HCT116 (cell line): ENCODE data around the gene APOBEC3B. TPM values are rescaled to one million over a fixed set of nuclear protein-coding genes. Genes with fewer than 3 reads are reported as not detected.

Source experiments
- ATAC-seq: fragments of 200-7000 bp; cut with Tn5 transposase; 2 replicates; pipeline ENCODE4 v1.9.1; 2020; ENCODE audit warnings: mild to moderate bottlenecking, moderate library complexity
- BruUV-seq: library from RNA; stranded (reverse); fragments of 400-500 nt; replicated peaks from 2 replicates; lab custom pipeline; 2021; lab: Mats Ljungman, UMichigan
- CTCF ChIA-PET: fragments of 300-600 bp; sonication (Branson Sonifier 250); formaldehyde crosslinking; loops from one replicate; lab custom pipeline; 2021; ENCODE audit warnings: antibody characterized with exemption; lab: Charles Lee
- POLR2A ChIA-PET: fragments of 300-600, 350-600 bp; sonication (Branson Sonifier 250); formaldehyde crosslinking; loops from one replicate; lab custom pipeline; 2021; ENCODE audit warnings: antibody characterized with exemption; lab: Charles Lee
- RAD21 ChIA-PET, 2 experiments: fragments of 300-600 bp; sonication (Branson Sonifier 250); formaldehyde crosslinking; loops; one replicate each; lab custom pipeline; 2023; ENCODE audit warnings: low total read pairs in 2 of 2; ENCODE audit not compliant: uncharacterized antibody in 2 of 2, unreplicated experiment in 2 of 2, low non-redundant PET in 1 of 2; lab: Charles Lee
- DNase-seq: peaks from one replicate; pipeline ENCODE4 v3.0.0-alpha.2; 2010; ENCODE audit warnings: low read depth, low spot score
- H2AFZ ChIP-seq: fragments of 200-600 bp; shearing (Covaris generic), sonication (generic); 2 replicates; pipeline ENCODE4 v1.6.1; 2017; ENCODE audit warnings: low read depth, mixed run types, mixed read lengths, antibody characterized with exemption, low read length; ENCODE audit not compliant: poor library complexity, severe bottlenecking
- H3K27ac ChIP-seq: 2 replicates; pipeline ENCODE4 v1.5.1; 2012; ENCODE audit warnings: low read depth, low read length
- H3K27me3 ChIP-seq: fragments of 200-600 bp; sonication (generic); 2 replicates; pipeline ENCODE4 v1.6.1; 2016; ENCODE audit warnings: mixed run types, low read length, mixed read lengths; ENCODE audit not compliant: insufficient read depth
- H3K36me3 ChIP-seq, 2 experiments: fragments of 200-500 bp in 1 of 2; fragments of 200-600 bp in 1 of 2; sonication (Bioruptor generic) in 1 of 2; sonication (generic) in 1 of 2; 2 replicates each; pipeline versions ENCODE4 v1.5.1 to v1.6.1; 2014 to 2016; ENCODE audit warnings: low read length in 2 of 2, inconsistent platforms in 1 of 2, mixed read lengths in 1 of 2, mixed run types in 1 of 2; ENCODE audit not compliant: insufficient read depth in 2 of 2, control insufficient read depth in 1 of 2
- H3K4me1 ChIP-seq, 2 experiments: fragments of 200-600 bp in 1 of 2; sonication (generic) in 1 of 2; 2 replicates each; pipeline versions ENCODE4 v1.5.1 to v1.6.1; 2012 to 2017; ENCODE audit warnings: low read length in 2 of 2, inconsistent platforms in 1 of 2, mild to moderate bottlenecking in 1 of 2, mixed read lengths in 1 of 2, mixed run types in 1 of 2, moderate library complexity in 1 of 2; ENCODE audit not compliant: insufficient read depth in 2 of 2, control insufficient read depth in 1 of 2
- H3K4me2 ChIP-seq: fragments of 200-600 bp; sonication (generic); 2 replicates; pipeline ENCODE4 v1.6.1; 2017; ENCODE audit warnings: mixed run types, low read length, mixed read lengths
- H3K4me3 ChIP-seq, 2 experiments: fragments of 200-600 bp in 1 of 2; sonication (generic) in 1 of 2; replicated peaks in 1 of 2; 2 replicates each; pipeline ENCODE4 v1.5.1; 2011 to 2016; ENCODE audit warnings: low read length in 2 of 2, control low read depth in 1 of 2, low read depth in 1 of 2, mild to moderate bottlenecking in 1 of 2, mixed read lengths in 1 of 2, mixed run types in 1 of 2
- H3K79me2 ChIP-seq: fragments of 200-600 bp; sonication (generic); 2 replicates; pipeline ENCODE4 v1.6.1; 2017; ENCODE audit warnings: mild to moderate bottlenecking, mixed run types, low read length, moderate library complexity, mixed read lengths; ENCODE audit not compliant: insufficient read depth
- H3K9ac ChIP-seq: fragments of 200-600 bp; sonication (generic); 2 replicates; pipeline ENCODE4 v1.6.1; 2016; ENCODE audit warnings: low read length, mixed read lengths
- H3K9me2 ChIP-seq: fragments of 200-600 bp; sonication (generic), shearing (Covaris generic); 2 replicates; pipeline ENCODE4 v1.6.1; 2017; ENCODE audit warnings: mixed run types, mild to moderate bottlenecking, moderate library complexity; ENCODE audit not compliant: insufficient read depth
- H3K9me3 ChIP-seq, 2 experiments: fragments of 200-500 bp in 1 of 2; fragments of 200-600 bp in 1 of 2; sonication (Bioruptor generic) in 1 of 2; sonication (generic) in 1 of 2; 2 replicates each; pipeline ENCODE4 v1.6.1; 2014 to 2017; ENCODE audit warnings: low read length in 2 of 2, mixed read lengths in 2 of 2, inconsistent platforms in 1 of 2, low read depth in 1 of 2, mild to moderate bottlenecking in 1 of 2, mixed run types in 1 of 2, moderate library complexity in 1 of 2; ENCODE audit not compliant: control insufficient read depth in 1 of 2, insufficient read depth in 1 of 2
- H4K20me1 ChIP-seq: fragments of 200-600 bp; sonication (generic), shearing (Covaris generic); 2 replicates; pipeline ENCODE4 v1.6.1; 2017; ENCODE audit warnings: mixed run types, mild to moderate bottlenecking, moderate library complexity; ENCODE audit not compliant: insufficient read depth
- EGR1 ChIP-seq: IDR thresholded peaks from 2 replicates; pipeline ENCODE4 v1.6.1; 2012; ENCODE audit warnings: low read depth
- FOSL1 ChIP-seq: IDR thresholded peaks from 2 replicates; pipeline ENCODE4 v1.6.1; 2012; ENCODE audit warnings: low read depth
- SP1 ChIP-seq: IDR thresholded peaks from 2 replicates; pipeline ENCODE4 v1.6.1; 2012; ENCODE audit warnings: low read depth
- YY1 ChIP-seq: IDR thresholded peaks from 2 replicates; pipeline ENCODE4 v1.6.1; 2011; ENCODE audit warnings: low read length, low read depth, moderate library complexity, mild to moderate bottlenecking; ENCODE audit not compliant: insufficient replicate concordance; ENCODE audit errors: extremely low read depth
- ZNF274 ChIP-seq: fragments of 200-500 bp; sonication (Bioruptor generic); IDR thresholded peaks from 2 replicates; pipeline ENCODE4 v1.6.1; 2014; ENCODE audit warnings: mild to moderate bottlenecking, low read depth, low read length, inconsistent platforms
- intact Hi-C: fragments of 100-400 bp; cut with micrococcal nuclease; formaldehyde crosslinking; loops from 2 replicates; pipeline ENCODE4 v1.10.0; 2022
- total RNA-seq: library from RNA; stranded (reverse); gene quantifications from one replicate; pipeline ENCODE4 v1.2.1, GENCODE V29; 2021; ENCODE audit not compliant: unreplicated experiment
- TF ChIP-seq, protein P1 (sequence below): IDR thresholded peaks from 2 replicates; pipeline ENCODE4 v1.6.1; 2012; ENCODE audit warnings: low read depth
- TF ChIP-seq, protein P2 (sequence below): IDR thresholded peaks from 2 replicates; pipeline ENCODE4 v1.6.1; 2011; ENCODE audit warnings: mild to moderate bottlenecking, low read length, moderate library complexity; ENCODE audit not compliant: insufficient replicate concordance; ENCODE audit errors: extremely low read depth
- TF ChIP-seq, protein P3 (sequence below), 3 experiments: fragments of 200-600 bp in 1 of 3; sonication (generic) in 1 of 3; IDR thresholded peaks in 2 of 3; conservative IDR thresholded peaks in 1 of 3; 2 replicates each; pipeline ENCODE4 v1.5.1; 2012 to 2017; ENCODE audit warnings: low read depth in 2 of 3, low read length in 2 of 3, antibody characterized with exemption in 1 of 3, borderline replicate concordance in 1 of 3, control low read depth in 1 of 3, mild to moderate bottlenecking in 1 of 3, mixed read lengths in 1 of 3, mixed run types in 1 of 3, moderate library complexity in 1 of 3; ENCODE audit not compliant: insufficient read depth in 1 of 3

APOBEC3B gene
- total RNA-seq, 1 experiment from 2014 or later, result 10.3 TPM

DNA sequence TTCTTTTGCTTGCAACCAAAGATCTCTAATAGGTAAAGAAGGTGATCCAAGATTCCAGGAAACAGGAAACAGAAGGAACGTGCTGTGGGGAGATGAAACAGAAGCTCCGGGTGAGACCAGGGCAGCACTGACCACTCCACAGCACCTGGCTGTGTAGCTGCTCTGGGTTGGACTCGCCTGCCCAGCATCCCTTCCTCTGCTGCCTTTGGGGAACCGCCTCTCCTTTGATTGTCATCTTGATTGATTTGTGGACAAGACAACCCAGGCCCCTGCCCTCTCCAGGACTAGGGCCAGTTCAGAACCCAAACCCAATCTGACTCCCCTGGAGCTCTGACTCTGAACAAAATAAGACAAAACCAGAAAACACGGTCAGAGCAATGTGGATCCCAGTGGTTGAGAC lies 39.4 kb upstream of the APOBEC3B start (continued):
- TF ChIP-seq, protein P1, sequence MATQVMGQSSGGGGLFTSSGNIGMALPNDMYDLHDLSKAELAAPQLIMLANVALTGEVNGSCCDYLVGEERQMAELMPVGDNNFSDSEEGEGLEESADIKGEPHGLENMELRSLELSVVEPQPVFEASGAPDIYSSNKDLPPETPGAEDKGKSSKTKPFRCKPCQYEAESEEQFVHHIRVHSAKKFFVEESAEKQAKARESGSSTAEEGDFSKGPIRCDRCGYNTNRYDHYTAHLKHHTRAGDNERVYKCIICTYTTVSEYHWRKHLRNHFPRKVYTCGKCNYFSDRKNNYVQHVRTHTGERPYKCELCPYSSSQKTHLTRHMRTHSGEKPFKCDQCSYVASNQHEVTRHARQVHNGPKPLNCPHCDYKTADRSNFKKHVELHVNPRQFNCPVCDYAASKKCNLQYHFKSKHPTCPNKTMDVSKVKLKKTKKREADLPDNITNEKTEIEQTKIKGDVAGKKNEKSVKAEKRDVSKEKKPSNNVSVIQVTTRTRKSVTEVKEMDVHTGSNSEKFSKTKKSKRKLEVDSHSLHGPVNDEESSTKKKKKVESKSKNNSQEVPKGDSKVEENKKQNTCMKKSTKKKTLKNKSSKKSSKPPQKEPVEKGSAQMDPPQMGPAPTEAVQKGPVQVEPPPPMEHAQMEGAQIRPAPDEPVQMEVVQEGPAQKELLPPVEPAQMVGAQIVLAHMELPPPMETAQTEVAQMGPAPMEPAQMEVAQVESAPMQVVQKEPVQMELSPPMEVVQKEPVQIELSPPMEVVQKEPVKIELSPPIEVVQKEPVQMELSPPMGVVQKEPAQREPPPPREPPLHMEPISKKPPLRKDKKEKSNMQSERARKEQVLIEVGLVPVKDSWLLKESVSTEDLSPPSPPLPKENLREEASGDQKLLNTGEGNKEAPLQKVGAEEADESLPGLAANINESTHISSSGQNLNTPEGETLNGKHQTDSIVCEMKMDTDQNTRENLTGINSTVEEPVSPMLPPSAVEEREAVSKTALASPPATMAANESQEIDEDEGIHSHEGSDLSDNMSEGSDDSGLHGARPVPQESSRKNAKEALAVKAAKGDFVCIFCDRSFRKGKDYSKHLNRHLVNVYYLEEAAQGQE, result no peak
- no peak for TF ChIP-seq YY1
- no peak for TF ChIP-seq SP1
- TF ChIP-seq, protein P2, sequence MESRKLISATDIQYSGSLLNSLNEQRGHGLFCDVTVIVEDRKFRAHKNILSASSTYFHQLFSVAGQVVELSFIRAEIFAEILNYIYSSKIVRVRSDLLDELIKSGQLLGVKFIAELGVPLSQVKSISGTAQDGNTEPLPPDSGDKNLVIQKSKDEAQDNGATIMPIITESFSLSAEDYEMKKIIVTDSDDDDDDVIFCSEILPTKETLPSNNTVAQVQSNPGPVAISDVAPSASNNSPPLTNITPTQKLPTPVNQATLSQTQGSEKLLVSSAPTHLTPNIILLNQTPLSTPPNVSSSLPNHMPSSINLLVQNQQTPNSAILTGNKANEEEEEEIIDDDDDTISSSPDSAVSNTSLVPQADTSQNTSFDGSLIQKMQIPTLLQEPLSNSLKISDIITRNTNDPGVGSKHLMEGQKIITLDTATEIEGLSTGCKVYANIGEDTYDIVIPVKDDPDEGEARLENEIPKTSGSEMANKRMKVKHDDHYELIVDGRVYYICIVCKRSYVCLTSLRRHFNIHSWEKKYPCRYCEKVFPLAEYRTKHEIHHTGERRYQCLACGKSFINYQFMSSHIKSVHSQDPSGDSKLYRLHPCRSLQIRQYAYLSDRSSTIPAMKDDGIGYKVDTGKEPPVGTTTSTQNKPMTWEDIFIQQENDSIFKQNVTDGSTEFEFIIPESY, result no peak

DNA sequence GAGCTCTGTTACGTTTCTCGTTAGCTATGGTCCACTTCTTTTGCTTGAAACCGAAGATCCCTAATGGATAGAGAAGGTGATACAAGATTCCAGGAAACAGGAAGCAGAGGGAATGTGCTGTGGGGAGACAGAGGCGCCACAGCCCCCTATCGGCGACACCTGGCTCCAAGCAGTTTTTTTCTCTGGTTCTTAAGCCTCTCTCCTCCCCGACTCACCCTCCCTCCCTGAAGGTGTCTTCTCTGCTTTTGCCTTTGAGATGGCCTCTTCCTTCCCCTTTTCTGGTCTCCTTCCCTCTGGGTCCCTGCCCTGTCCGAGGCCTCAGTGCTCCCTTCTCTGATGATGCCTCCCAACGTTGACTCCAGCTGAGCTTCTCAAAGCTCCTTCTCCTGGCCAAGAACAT lies 38.9 kb upstream of the APOBEC3B start:
- ChIA-PET RAD21 (no interaction called here), CTCF (interaction anchor here (1.0 kb wide), 1 partner anchor 16 kb away, joined by 3 read pairs; no protein-coding TSS in a partner anchor), POLR2A (no interaction called here)
- Histone ChIP-seq H3K27ac (no peak overlapping the region), H3K9me3 (no peaks in the 10 kb centered on the region), H3K4me2 (no peak overlapping the region), H3K36me3 (no peaks in the 10 kb centered on the region), H3K4me3 (no peak overlapping the region), H3K79me2 (no peaks in the 10 kb centered on the region), H3K27me3 (peaks cover 9% of the 10 kb centered on the region; the same call in 1 of the 2 replicates), H4K20me1 (no peaks in the 10 kb centered on the region), H3K4me1 (peaks cover 0 to 5% of the 10 kb centered on the region in 2 experiments; a peak in 1 of 4 replicates), H3K9me2 (no peaks in the 10 kb centered on the region), H2AFZ (no peak overlapping the region), H3K9ac (no peak overlapping the region)
- DNase-seq (no peak), ATAC-seq (0 out of 2 replicates have a peak, but pooled peaks have one; percentile 42)
- BruUV-seq, result no TSS peak
- intact Hi-C loops, result no loop called here
- TF ChIP-seq, protein P3, sequence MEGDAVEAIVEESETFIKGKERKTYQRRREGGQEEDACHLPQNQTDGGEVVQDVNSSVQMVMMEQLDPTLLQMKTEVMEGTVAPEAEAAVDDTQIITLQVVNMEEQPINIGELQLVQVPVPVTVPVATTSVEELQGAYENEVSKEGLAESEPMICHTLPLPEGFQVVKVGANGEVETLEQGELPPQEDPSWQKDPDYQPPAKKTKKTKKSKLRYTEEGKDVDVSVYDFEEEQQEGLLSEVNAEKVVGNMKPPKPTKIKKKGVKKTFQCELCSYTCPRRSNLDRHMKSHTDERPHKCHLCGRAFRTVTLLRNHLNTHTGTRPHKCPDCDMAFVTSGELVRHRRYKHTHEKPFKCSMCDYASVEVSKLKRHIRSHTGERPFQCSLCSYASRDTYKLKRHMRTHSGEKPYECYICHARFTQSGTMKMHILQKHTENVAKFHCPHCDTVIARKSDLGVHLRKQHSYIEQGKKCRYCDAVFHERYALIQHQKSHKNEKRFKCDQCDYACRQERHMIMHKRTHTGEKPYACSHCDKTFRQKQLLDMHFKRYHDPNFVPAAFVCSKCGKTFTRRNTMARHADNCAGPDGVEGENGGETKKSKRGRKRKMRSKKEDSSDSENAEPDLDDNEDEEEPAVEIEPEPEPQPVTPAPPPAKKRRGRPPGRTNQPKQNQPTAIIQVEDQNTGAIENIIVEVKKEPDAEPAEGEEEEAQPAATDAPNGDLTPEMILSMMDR (IDR thresholded peaks at IDR 0.05 in 2 of 3, conservative IDR thresholded peaks at IDR 0.05 in 1 of 3; ENCODE audit: borderline replicate concordance in 1 of 3, insufficient read depth in 1 of 3, low read depth in 2 of 3, low read length in 2 of 3), result no peak
- TF ChIP-seq FOSL1, result no peak
- no peak for TF ChIP-seq YY1
- TF ChIP-seq ZNF274, result no peak
- TF ChIP-seq EGR1, result no peak
- TF ChIP-seq, protein P1, result no peak
